IPS-11a (cell line): Measurements from ENCODE around the gene FAM180B.

Experiments
- H3K4me3 ChIP-seq: one replicate; pipeline ENCODE4 v1.5.1; 2013; ENCODE audit warnings: low read depth, low read length, control low read depth

The FAM180B gene

DNA sequence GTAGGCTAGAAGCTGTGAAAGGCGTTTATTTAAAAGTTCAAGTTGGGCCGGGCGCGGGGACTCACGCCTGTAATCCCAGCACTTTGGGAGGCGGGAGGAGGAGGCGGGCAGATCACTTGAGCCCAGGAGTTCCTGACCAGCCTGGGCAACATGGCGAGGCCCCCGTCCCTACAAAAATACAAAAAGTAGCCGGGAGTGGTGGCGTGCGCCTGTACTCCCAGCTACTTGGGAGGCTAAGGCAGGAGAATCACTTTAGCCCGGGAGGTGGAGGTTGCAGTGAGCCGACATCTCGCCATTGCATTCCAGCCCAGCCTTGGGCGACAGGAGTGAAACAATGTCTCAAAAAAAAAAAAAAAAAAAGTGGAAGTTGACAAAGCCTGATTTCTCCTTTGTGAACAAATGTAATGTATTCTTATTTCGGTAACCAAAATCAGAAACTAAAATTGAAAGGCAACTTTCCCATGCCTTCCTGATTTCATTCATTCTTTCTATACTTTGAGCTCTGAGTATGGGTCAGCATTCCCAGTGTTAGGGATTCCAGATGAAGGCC is 20.3 kb upstream of the FAM180B start:
- peak overlapping the region; percentile 87 for H3K4me3 ChIP-seq

DNA sequence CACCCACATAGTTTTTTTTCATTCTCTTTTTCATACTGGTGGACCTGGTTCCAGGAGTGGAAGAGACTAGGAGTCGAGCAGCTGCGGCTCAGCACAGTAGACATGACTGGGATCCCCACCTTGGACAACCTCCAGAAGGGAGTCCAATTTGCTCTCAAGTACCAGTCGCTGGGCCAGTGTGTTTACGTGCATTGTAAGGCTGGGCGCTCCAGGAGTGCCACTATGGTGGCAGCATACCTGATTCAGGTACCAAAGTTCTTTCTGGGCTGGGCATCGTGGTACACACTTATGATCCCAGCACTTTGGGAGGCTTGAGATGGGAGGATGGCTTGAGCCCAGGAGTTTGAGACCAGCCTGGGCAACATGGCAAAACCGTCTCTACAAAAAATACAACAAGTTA is 16.8 kb upstream of the FAM180B start:
- no peak overlapping the region for H3K4me3 ChIP-seq

DNA sequence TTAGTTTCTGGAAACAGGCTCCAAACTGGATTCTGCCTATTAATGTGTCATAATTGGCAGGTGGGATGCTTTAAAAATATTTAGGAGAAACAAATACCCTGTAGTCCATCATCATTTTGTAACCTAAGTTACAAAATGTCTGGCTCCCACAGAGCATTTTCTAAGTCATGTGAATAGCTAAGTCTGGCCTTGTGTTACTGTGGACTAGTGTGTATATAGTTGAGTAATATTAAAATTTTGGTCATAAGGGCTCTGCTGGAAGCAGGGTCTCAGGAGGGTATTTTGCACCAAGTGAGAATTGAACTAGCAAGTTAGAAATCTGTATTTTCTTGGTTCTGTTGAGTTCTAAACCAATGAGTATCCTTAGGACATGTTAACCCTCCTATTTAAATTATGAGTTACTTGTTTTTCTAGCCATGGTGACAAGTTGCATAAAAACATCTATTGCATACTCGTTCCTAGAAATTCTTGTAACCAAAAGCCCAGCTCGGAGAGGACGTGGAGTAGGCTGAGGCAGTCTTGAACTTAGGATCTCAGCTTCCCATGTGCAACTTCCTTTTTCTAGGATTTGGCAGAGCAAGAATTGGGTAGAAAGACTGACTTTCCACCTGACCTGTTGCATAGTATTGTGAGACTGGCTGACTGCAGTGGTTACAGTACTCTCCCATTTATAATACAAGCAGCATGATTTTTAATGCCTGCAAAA is 15.7 kb upstream of the FAM180B start:
- no peak overlapping the region for H3K4me3 ChIP-seq

DNA sequence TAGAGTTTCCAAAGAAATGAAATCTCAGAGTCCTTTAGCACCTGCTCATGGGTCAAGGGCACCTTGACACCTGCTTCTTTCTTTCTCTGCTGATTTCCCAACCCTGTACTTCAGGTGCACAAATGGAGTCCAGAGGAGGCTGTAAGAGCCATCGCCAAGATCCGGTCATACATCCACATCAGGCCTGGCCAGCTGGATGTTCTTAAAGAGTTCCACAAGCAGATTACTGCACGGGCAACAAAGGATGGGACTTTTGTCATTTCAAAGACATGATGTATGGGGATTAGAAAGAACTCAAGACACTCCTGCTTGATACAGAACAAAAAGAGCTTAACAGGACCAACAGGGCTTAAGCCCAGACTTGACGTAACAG is 15.1 kb upstream of the FAM180B start:
- no peak overlapping the region for H3K4me3 ChIP-seq

DNA sequence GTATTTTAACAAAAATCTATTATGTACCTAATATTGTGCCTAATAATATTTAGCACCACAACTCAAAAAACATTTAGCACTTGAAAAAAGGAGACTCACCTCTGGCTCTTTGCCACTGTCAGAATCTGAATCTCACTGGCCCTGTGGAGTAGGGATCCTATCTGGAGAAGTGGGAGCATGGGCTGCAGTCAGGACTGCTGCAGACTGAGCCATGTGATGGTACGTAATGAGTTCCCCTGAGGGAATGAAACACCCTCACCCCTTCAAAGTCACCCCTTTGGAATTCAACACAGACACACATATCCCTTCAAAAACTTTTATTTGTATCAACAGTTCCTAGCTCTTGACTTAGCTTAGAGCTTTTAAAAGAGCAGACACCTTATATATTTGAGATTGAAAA is 14.6 kb upstream of the FAM180B start:
- H3K4me3 ChIP-seq, result no peak overlapping the region

DNA sequence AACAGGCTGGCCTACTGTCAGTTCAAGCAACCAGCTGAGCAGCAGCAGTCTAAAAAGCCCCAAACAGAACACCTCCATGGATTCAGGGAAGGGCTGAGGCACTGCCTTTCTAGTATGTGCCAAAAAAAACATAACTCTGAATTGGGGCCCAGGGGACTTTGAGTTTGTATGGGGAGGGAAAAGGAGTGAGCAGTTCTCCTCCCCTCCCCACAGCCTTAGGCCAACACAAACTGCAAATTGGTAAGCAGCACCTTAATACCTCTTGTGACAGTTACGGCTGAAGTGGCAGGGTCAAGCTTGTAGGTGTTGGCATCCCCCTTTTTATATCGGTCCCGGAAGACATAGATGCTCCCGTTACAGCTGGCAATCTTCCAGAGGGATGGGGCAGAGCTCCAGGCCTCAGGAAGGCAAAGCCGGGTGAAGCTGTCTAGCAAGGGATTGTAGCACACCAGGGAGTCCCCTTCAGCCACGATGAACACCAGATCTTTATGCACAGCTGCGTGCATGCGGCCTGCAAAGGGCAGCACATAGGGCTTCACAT is 13.7 kb upstream of the FAM180B start:
- no peak overlapping the region for H3K4me3 ChIP-seq

DNA sequence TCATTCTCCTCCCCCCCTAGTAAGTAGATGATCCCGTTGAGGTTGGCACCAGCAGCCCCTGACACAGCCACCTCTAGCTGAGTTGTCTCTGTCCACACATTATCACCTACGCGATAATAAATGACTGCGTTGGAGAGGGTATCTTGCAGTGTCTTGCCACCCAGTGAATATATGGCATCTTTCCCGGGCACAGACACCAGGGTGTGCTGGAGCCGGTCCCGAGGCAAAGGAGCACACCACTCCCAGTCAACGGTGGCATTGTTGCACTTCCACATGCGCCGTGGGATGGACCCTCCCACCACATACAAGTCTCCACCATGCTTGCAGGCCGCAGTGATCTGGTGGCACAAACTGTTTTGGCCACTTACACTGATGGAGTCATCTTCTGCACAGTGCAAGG is 13.2 kb upstream of the FAM180B start:
- H3K4me3 ChIP-seq, result no peak overlapping the region

DNA sequence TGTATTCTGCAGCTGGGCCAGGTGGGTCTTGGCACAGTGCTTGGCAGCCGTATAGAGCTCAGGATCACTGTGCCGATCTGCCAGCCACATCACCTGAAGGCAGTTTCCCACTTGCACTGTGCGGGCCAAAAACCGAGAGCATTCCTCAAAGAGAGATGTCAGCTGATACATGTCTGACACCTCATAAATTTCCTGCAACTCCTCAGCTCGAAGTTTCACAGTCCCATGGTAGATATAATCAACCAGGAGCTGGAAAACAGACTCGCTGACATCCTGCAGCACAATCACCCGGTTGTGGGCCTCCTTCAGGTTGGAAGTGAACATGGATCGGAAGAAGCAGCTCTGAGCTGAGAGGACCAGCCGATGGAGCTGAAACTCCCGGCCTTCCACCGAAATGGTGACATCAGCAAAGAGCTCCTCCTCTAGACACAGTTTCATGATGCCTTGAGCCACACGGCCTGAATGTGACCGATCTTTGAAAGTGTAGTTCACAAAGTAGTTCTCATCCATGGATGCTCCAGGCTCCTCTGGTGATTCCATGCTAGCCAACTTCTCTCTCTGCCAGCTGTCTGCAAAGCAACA is 8.9 kb upstream of the FAM180B start:
- H3K4me3 ChIP-seq, result peak overlapping the region; percentile 98

DNA sequence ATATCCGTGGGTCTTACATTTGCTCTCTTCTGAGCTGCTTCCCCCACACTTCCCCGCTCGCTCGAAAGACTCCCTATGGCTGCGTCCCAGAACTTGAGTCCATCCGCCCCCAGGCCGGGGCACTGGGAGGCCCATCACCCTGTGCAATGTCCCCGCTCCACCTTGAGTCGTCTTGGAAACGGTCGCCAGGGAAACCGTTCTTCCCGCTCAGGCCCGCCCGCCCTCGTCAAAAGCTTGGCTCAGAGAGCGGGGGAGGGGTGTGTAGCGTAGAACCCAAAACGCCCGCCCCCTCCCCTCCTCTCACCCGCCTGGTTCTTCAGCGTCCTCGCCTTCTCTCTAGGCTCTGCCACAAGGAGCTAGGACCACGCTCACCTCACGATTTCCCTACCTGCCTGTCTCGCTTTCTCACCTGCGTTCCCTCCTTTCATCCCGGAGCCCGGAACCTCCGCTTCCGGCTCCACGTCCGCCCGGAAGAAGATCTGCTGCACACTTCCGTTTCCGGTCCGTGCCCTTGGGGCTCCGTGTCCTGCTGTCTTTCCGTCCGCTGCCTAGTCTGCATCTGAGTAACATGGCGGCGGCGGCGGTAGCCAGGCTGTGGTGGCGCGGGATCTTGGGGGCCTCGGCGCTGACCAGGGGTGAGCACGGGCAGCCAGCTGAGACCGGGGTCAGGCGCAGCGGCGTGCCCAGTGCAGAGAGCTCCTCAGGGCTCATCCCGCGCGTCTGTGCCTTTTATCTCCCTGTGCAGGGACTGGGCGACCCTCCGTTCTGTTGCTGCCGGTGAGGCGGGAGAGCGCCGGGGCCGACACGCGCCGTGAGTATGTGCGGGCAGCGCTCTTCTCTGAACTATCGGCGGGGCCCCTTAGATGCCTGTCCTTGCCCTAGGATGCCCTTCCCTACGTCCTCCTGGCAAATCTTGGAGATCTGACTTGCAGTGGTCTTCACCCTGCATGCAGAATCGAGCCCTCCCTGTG is 7.7 kb upstream of the FAM180B start, which contains the start of the genes KBTBD4 and NDUFS3:
Gene KBTBD4, minus strand, starts transcription at position 447 of the 971 bp plus-strand sequence. Its CDS starts 19 bp downstream, at position 428.
Gene NDUFS3, plus strand, starts transcription at position 551 of the 971 bp plus-strand sequence. Its CDS starts 18 bp downstream, at position 569.
- peak within 1 kb of the TSS; percentile 98 for H3K4me3 ChIP-seq

DNA sequence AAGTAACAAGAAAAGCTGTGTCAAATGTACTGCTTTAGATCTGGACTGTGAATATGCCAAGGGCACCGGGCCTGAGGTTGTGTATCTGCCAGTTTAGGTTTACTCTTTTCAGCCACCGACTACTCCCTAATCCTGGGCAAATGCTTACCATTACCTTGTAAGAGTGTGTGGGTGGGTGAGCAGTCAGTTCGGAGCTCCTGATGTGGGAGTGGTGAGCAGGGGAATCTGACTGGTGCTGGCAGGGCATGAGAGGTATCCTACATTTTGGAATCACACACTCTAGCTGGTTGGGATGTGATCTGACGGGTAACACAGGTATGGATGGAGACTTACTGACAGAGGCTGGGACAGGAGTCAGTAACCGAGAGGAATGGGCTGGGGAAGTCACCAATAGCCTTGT is 2.6 kb upstream of the FAM180B start:
- no peak overlapping the region for H3K4me3 ChIP-seq

DNA sequence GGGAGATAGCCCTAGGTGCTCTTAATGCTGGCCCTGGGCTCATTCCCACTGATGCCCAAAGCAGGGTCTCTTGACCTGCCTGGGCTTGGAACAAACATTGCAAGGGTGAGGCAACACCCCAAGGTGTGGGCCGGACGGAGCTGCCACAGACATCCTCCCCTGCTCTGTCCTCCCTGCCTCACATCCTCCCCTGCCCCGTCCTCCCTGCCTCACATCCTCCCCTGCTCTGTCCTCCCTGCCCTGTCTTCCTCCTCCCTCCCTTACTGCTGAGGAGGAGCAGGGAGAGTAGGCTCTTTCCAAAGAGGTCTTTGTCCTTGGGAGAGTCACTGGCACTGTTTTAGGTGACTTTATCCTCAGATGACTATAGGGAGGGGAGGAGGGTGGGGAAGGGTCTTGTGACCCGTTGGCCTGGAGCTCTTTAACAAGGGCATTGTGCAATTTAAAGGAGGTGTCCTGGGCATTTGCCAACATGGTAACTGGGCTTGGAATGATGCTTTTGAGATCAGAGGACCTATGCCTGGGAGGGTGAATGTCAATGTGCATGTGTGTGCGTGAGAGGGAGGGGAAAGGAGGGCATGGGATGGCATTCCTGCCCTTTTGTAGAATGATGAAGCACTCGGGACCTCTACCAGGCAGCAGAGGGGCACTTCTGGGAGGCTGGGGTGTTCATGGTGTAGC is 700 bp downstream of the FAM180B start:
- no peak overlapping the region for H3K4me3 ChIP-seq

DNA sequence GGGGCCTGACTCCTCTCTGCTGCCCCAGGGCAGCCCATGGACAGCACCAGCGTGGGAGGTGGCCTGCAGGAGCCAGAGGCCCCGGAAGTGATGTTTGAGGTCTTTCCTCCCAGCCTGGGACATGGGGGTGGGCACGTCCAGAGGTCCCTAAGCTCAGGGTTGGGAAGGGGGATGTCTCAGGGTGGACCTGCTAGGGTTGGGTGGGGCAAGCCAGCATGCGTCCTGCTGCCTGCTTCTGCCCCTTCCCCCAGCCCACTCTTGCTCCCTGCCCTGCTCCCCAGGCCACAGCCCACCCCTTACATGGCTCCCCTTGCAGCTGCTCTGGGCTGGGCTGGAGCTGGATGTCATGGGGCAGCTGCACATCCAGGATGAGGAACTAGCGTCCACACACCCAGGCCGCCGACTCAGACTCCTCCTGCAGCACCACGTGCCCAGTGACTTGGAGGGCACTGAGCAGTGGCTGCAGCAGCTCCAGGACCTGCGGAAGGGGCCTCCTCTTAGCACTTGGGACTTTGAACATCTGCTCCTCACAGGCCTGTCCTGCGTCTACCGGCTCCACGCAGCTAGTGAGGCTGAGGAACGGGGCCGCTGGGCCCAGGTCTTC is 1.3 kb downstream of the FAM180B start:
- no peak overlapping the region for H3K4me3 ChIP-seq

DNA sequence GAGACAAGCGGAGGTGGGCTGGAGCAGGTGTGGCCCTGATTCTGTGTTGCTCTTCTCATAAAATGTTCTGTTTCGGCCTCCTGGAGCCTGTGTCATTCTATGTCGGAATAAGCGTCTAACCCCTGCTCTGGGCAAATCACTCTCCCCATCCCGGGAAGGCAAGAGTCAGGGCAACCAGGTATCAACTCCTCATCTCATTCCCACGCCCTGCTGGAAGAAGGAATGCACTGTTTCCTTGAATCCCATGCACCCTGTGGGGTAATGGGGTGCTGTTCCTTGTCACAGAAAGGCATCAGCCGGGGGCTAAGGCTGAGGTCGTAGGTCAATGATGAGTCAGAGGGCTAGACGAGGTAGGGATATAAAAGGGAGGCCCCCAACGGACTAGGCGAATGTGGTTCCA is 2.6 kb downstream of the FAM180B start:
- H3K4me3 ChIP-seq, result no peak overlapping the region

DNA sequence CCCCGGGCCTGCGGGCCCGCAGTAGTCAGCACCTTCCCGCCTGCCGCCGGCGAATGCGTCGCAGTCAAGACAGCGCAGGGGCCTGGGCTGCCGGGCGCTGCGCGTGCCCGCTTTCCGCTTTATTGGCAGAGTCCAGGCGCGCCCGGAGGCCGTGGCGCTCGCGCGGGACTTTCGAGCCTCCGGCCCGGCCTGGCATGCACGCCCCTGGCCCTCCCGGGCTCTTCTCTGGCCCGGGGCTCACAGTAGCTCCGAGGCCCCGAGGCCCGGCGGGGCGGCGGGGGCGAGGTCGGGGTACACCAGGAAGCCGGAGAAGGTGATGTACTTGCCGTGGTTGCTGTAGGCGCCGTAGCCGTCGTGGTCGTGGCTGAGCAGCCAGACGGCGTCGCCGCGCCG is 3.1 kb downstream of the FAM180B start:
- H3K4me3 ChIP-seq, result no peak overlapping the region

DNA sequence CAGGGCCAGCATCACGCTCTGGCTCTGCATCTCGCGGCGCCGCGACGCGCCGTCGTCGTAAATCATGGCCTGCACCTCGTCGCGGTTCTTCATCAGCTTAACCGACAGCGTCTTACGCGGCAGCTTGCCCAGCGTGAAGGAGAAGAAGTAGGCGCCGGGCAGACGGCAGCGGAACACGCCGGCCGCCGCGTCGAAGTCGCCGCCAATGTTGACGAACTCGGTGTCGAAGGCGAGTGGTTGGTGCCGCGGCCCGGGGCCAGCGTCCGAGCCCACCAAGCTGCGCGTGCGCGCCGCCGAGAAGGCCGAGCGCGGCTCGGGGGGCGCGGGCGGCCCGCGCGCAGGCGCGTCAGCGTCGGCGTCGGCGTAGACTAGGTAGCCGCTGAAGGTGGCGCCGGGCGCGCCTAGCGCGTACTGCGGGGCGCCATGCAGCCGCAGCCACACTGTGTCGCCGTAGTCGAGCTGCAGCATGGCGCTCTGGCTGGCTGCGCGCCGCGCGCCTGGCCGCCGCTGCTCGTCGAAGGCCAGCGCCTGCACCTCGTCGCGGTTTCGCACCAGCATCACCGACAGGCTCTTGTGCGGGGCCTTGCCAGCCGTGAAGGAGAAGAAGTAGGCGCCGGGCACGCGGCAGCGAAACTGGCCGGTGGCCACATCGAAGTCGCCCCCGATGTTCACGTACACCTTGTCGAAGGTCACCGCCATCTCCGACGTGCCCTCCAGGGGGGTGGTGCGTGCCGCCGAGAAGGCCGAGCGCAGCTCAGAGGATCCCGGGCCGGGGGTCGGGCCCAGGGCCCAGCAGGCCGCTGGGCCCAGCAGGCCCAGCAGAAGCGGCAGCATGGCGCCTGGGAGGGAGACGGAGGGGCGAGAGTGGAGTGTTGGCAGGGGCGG is 3.7 kb downstream of the FAM180B start:
- no peak overlapping the region for H3K4me3 ChIP-seq

DNA sequence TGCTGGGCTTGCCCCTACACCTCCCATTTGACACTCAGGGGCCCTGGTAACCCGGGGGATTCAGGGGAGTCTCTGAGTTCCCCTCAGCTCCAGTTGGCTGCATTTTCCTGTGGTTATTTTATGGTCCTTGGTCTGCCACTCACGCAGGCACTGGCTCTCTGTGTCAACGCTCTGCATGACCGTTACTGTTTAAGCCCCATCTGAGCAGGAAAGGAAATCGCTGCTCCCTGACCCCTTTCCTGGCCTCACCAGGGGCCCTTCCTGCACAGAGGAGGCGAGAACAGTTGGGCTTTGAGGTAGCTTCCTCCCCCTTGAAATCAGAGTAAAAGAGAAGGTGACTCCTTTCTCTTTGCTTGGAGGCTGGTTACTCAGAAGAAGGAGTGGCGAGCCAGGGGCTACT is 5.3 kb downstream of the FAM180B start:
- H3K4me3 ChIP-seq, result no peak overlapping the region

DNA sequence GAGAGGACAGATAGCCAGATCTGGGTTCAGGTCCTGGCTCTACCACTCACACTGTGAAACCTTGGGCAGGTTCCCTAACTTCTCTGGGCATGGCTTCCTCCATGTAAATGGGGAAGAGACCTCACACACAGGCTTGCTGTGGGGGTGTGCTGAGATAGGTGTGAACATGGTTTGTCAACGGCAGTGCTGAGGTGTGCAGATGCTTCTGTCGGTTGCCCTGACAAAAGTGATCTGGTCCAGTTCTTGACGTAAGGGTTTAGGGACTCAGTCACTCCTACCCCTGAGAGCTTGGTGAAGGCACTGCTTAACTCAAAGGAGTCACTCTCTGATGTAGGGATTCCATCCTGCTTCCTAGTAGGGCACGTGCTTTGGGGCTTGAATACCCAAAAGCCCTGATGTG is 5.8 kb downstream of the FAM180B start:
- H3K4me3 ChIP-seq, result no peak overlapping the region

DNA sequence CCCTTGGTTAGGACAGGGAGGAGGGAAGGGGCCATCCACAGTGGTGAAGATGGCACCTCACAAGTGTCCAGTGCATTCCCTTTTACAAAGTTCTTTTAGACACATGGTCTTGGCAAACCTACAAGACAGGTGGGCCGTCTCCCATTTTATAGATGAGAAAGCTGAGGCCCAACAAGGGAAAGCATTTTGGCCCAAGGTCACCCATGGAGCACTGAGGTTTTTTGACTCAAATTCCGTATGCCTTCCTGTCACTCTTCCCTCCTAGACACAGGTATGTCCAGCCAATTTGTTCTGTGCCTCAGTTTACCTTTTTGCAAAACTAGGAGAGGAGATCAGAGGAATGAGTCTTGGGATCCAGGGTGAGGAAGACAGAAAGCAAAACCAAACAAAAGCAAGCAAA is 6.5 kb downstream of the FAM180B start:
- no peak overlapping the region for H3K4me3 ChIP-seq

DNA sequence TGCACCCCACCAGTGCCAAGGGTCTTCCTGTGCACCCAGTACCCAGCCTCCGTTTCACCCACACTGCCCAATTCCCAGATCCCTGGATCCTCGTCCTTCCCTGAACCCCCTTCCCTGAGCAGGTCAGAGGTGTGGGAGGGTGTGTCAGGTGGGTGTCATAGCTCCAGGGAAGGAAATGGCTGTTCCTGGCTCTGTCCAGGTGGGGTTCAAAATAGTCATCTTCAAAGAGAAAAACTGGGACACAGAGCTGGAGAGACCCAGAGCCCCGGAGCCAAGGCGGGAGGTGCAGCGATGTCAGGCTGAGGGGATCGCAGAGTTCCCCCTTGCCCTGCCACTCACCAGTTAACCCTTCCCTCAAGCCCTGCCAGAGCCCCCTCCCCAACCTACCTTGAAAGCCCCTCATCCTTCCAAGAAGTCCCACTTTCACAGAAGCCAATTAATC is 7.0 kb downstream of the FAM180B start:
- peak overlapping the region; percentile 50 for H3K4me3 ChIP-seq
